Body of pancreas (tissue), 4 donors: ENCODE data around the gene ALG3. TPM values are rescaled to one million over a fixed set of nuclear protein-coding genes. Genes with fewer than 3 reads are reported as not detected.

Experiments used
- ATAC-seq: fragments of 150-250 bp; one replicate; pipeline ENCODE4 v1.9.1; 2016
- DNase-seq, 4 donors: peaks; one replicate each; pipeline ENCODE4 v3.0.0-alpha.2; 2019
- H3K27ac ChIP-seq, 4 donors: fragments of 200-600 bp; sonication (generic); 1 replicate in 3 of 4; 2 replicates in 1 of 4; pipeline versions ENCODE4 v1.5.1 to v1.6.1; 2016 to 2019; ENCODE audit warnings: mild to moderate bottlenecking in 1 of 4, mixed read lengths in 1 of 4, moderate library complexity in 1 of 4
- H3K27me3 ChIP-seq, 2 donors: fragments of 200-600 bp; sonication (generic); one replicate each; pipeline ENCODE4 v1.6.0; 2016; ENCODE audit warnings: mild to moderate bottlenecking in 1 of 2
- H3K36me3 ChIP-seq, 2 donors: fragments of 200-600 bp; sonication (generic); replicated peaks in 1 of 2; 2 replicates each; pipeline ENCODE4 v1.5.1; 2016; ENCODE audit warnings: low read depth in 2 of 2; ENCODE audit not compliant: insufficient read depth in 1 of 2
- H3K4me1 ChIP-seq: fragments of 200-600 bp; sonication (generic); one replicate; pipeline ENCODE4 v1.6.0; 2016
- H3K4me3 ChIP-seq, 2 donors: fragments of 200-600 bp; sonication (generic); 1 replicate in 1 of 2; 2 replicates in 1 of 2; pipeline ENCODE4 v1.5.1; 2016 to 2019
- H3K9me3 ChIP-seq, 3 donors: fragments of 200-600 bp; sonication (generic); 1 replicate in 2 of 3; 2 replicates in 1 of 3; pipeline ENCODE4 v1.5.1; 2016
- CTCF ChIP-seq, 7 experiments: fragments of 450-650 bp in 4 of 7; fragments of 200-600 bp in 3 of 7; sonication (generic) in 3 of 7; IDR thresholded peaks; one replicate each; pipeline ENCODE4 v1.5.1; 2016 to 2019; ENCODE audit warnings: antibody characterized with exemption in 7 of 7
- POLR2A ChIP-seq, 3 donors: fragments of 450-650 bp; IDR thresholded peaks; one replicate each; pipeline ENCODE4 v1.6.1; 2016; ENCODE audit warnings: antibody characterized with exemption in 3 of 3, mild to moderate bottlenecking in 2 of 3
- WGBS, 2 donors: methylation state at CpG; one replicate each; pipeline ENCODE4 v1.1.5; 2017; 5-methylcytosine and 5-hydroxymethylcytosine counted together
- intact Hi-C: fragments of 100-400 bp; cut with DNase I; formaldehyde crosslinking; loops from one replicate; pipeline ENCODE4 v1.15.1; 2023
- total RNA-seq, 2 donors: library from RNA; depleted of rRNA; stranded (reverse); fragments of >200 nt; gene quantifications; one replicate each; pipeline ENCODE4 v1.1.0, GENCODE V29; 2016

ALG3 gene
- total RNA-seq, 2 donors from 2014 or later, result 32.4 to 67.6 TPM

- Histone ChIP-seq H3K9me3 (no peaks in the 10 kb centered on the region), H3K4me3 (no peak overlapping the region), H3K27ac (no peak overlapping the region), H3K36me3 (peaks cover 0 to 21% of the 10 kb centered on the region in 2 donors), H3K27me3 (no peaks in the 10 kb centered on the region), H3K4me1 (peaks cover 16% of the 10 kb centered on the region)
- ATAC-seq (no peak), DNase-seq (no peak)
- intact Hi-C loops, result no loop called here
- TF ChIP-seq POLR2A (IDR thresholded peaks at IDR 0.05) (no peak), CTCF (IDR thresholded peaks at IDR 0.05) (no peak)
- 72 to 78% methylated on average over 5 to 7 of the region's 7 CpGs for WGBS, 2 donors
Measured at GRCh38 chr3:184239708-184240107, 9.1 kb downstream of the ALG3 start.

- no peak for TF ChIP-seq CTCF (IDR thresholded peaks at IDR 0.05)
- no peak for TF ChIP-seq POLR2A (IDR thresholded peaks at IDR 0.05)
Measured at GRCh38 chr3:184239221-184239620, 9.5 kb downstream of the ALG3 start.

GRCh38 chr3:184238246-184238818 lies 10.4 kb downstream of the ALG3 start:
- intact Hi-C loops, result no loop called here
- H3K27me3 ChIP-seq, result no peaks in the 10 kb centered on the region

More at GRCh38 chr3:184239221-184239620, 9.5 kb downstream of the ALG3 start:
- peaks cover 16% of the 10 kb centered on the region for H3K4me1 ChIP-seq
- 83 to 91% methylated on average over 1 to 8 of the region's 8 CpGs for WGBS, 2 donors
- H3K4me3 ChIP-seq, result no peak overlapping the region
- H3K27me3 ChIP-seq, result no peaks in the 10 kb centered on the region
- H3K27ac ChIP-seq, result no peak overlapping the region
- ATAC-seq (no peak), DNase-seq (no peak)
- intact Hi-C loops, result no loop called here
- no peaks in the 10 kb centered on the region for H3K9me3 ChIP-seq
- peaks cover 0 to 17% of the 10 kb centered on the region in 2 donors for H3K36me3 ChIP-seq

GRCh38 chr3:184237807-184238206 lies 11.0 kb downstream of the ALG3 start:
- WGBS, 2 donors, result 32 to 43% methylated on average over 1 of the region's 1 CpG
- intact Hi-C loops, result no loop called here
- no peak overlapping the region for H3K4me3 ChIP-seq
- no peak overlapping the region for H3K27ac ChIP-seq
- peaks cover 0 to 8% of the 10 kb centered on the region in 2 donors for H3K36me3 ChIP-seq
- TF ChIP-seq POLR2A (IDR thresholded peaks at IDR 0.05), result no peak
- no peak for TF ChIP-seq CTCF (IDR thresholded peaks at IDR 0.05)
- peaks cover 16% of the 10 kb centered on the region for H3K4me1 ChIP-seq
- ATAC-seq (no peak), DNase-seq (no peak)
- no peaks in the 10 kb centered on the region for H3K27me3 ChIP-seq
- H3K9me3 ChIP-seq, result no peaks in the 10 kb centered on the region

More at GRCh38 chr3:184238246-184238818, 10.4 kb downstream of the ALG3 start:
- Histone ChIP-seq H3K9me3 (no peaks in the 10 kb centered on the region), H3K36me3 (peaks cover 0 to 13% of the 10 kb centered on the region in 2 donors), H3K4me1 (peaks cover 16% of the 10 kb centered on the region), H3K4me3 (no peak overlapping the region), H3K27ac (no peak overlapping the region)
- DNase-seq, result no peak
- TF ChIP-seq CTCF (IDR thresholded peaks at IDR 0.05) (no peak), POLR2A (IDR thresholded peaks at IDR 0.05) (no peak)
- no peak for ATAC-seq
- 64 to 79% methylated on average over 12 to 13 of the region's 13 CpGs for WGBS, 2 donors

- Histone ChIP-seq H3K4me1 (peaks cover 14% of the 10 kb centered on the region), H3K36me3 (peaks cover 0 to 2% of the 10 kb centered on the region in 2 donors), H3K27me3 (no peaks in the 10 kb centered on the region), H3K4me3 (no peak overlapping the region), H3K27ac (no peak overlapping the region), H3K9me3 (no peaks in the 10 kb centered on the region)
- ATAC-seq (no peak), DNase-seq (no peak)
- intact Hi-C loops, result no loop called here
- TF ChIP-seq CTCF (IDR thresholded peaks at IDR 0.05) (no peak), POLR2A (IDR thresholded peaks at IDR 0.05) (no peak)
- WGBS, 2 donors, result 61 to 67% methylated on average over 3 to 4 of the region's 7 CpGs
Measured at GRCh38 chr3:184237211-184237610, 11.6 kb downstream of the ALG3 start.
